AG04450 (cell line): Measurements from ENCODE around the gene PNMA8C. TPM values are rescaled to one million over a fixed set of nuclear protein-coding genes. Genes with fewer than 3 reads are reported as not detected.

Experiments used
- CTCF ChIA-PET: fragments of 300-600, 350-600 bp; formaldehyde crosslinking; extraction: SDS; loops from one replicate; lab custom pipeline; 2022; ENCODE audit warnings: antibody characterized with exemption, inconsistent platforms; lab: Charles Lee
- POLR2A ChIA-PET: fragments of 350-600 bp; formaldehyde crosslinking; extraction: SDS; loops from one replicate; lab custom pipeline; 2021; ENCODE audit warnings: antibody characterized with exemption, inconsistent platforms; lab: Yijun Ruan, JAX
- DNase-seq: peaks from one replicate; pipeline ENCODE4 v3.0.0-alpha.2; 2011; ENCODE audit warnings: low read depth, low spot score
- H3K27ac ChIP-seq: one replicate; pipeline ENCODE4 v1.5.1; 2012; ENCODE audit warnings: low read depth, low read length, control low read depth
- H3K27me3 ChIP-seq: one replicate; pipeline ENCODE4 v1.6.0; 2012; ENCODE audit warnings: low read length; ENCODE audit not compliant: control insufficient read depth, insufficient read depth
- H3K4me3 ChIP-seq: 2 replicates; pipeline ENCODE4 v1.5.1; 2011; ENCODE audit warnings: mild to moderate bottlenecking, low read depth, low read length, control low read depth
- H3K9me3 ChIP-seq: 2 replicates; pipeline ENCODE4 v1.5.1; 2012; ENCODE audit warnings: low read length; ENCODE audit not compliant: control insufficient read depth, insufficient read depth
- polyA plus RNA-seq: library from polyadenylated mRNA; depleted of rRNA; stranded (reverse); fragments of >200 nt; gene quantifications from 2 replicates; pipeline ENCODE4 v1.2.3, GENCODE V29; 2011
- TF ChIP-seq, protein P1 (sequence below): IDR thresholded peaks from 2 replicates; pipeline ENCODE4 v1.5.1; 2011; ENCODE audit warnings: low read depth, low read length, control low read depth, inconsistent platforms

Gene PNMA8C
- polyA plus RNA-seq, 1 experiment = 0.21 TPM

GRCh38 chr19:46466536-46467196, 37.9 kb upstream of the PNMA8C start:
- DNase-seq = peak; percentile 80
- ChIA-PET POLR2A (interaction anchor here (0.6 to 1.0 kb wide), 3 partner anchors 14 to 64 kb away, joined by 3 to 10 read pairs (median 8); partner anchors contain the start of gene CCDC8), CTCF (no interaction called here)

GRCh38 chr19:46463516-46463915, 34.8 kb upstream of the PNMA8C start:
- Histone ChIP-seq H3K4me3 (no peak overlapping the region), H3K27ac (no peak overlapping the region), H3K9me3 (no peaks in the 10 kb centered on the region), H3K27me3 (no peaks in the 10 kb centered on the region)
- no peak for DNase-seq
- CTCF ChIA-PET = no interaction called here
- TF ChIP-seq, protein P1, sequence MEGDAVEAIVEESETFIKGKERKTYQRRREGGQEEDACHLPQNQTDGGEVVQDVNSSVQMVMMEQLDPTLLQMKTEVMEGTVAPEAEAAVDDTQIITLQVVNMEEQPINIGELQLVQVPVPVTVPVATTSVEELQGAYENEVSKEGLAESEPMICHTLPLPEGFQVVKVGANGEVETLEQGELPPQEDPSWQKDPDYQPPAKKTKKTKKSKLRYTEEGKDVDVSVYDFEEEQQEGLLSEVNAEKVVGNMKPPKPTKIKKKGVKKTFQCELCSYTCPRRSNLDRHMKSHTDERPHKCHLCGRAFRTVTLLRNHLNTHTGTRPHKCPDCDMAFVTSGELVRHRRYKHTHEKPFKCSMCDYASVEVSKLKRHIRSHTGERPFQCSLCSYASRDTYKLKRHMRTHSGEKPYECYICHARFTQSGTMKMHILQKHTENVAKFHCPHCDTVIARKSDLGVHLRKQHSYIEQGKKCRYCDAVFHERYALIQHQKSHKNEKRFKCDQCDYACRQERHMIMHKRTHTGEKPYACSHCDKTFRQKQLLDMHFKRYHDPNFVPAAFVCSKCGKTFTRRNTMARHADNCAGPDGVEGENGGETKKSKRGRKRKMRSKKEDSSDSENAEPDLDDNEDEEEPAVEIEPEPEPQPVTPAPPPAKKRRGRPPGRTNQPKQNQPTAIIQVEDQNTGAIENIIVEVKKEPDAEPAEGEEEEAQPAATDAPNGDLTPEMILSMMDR = no peak
- POLR2A ChIA-PET = interaction anchor here (0.7 kb wide), 1 partner anchor 59 kb away, joined by 9 read pairs; no protein-coding TSS in a partner anchor

More at GRCh38 chr19:46466536-46467196, 37.9 kb upstream of the PNMA8C start:
- Histone ChIP-seq H3K9me3 (peaks cover 3% of the 10 kb centered on the region; the same call in 1 of the 2 replicates), H3K27me3 (no peaks in the 10 kb centered on the region), H3K27ac (peak overlapping the region; percentile 33), H3K4me3 (no peak overlapping the region)
- TF ChIP-seq, protein P1 = no peak

GRCh38 chr19:46461537-46461936, 32.8 kb upstream of the PNMA8C start:
- H3K9me3 ChIP-seq = no peaks in the 10 kb centered on the region
- POLR2A ChIA-PET = no interaction called here
- TF ChIP-seq, protein P1 = no peak
- no peak overlapping the region for H3K4me3 ChIP-seq
- no peaks in the 10 kb centered on the region for H3K27me3 ChIP-seq
- CTCF ChIA-PET = no interaction called here
- no peak overlapping the region for H3K27ac ChIP-seq
- no peak for DNase-seq

DNA sequence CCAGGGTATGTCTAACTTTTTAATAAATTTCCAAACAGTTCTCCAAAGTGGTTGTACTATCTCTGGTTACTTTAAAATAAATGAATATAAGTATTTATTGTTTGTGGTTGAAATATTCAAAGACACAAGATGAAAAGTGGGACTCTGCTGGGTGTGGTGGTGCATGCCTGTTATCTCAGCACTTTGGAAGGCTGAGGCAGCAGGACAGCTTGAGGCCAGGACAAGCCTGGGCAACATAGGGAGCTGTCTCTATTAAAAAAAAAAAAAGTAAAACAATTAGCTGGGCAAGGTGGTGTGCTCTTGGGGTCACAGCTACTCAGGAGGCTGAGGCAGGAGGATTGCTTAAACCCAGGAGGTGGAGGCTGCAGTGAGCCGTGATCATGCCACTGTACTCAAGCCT, 32.2 kb upstream of the PNMA8C start:
- TF ChIP-seq, protein P1 = no peak
- Histone ChIP-seq H3K27ac (no peak overlapping the region), H3K27me3 (no peaks in the 10 kb centered on the region), H3K4me3 (no peak overlapping the region), H3K9me3 (no peaks in the 10 kb centered on the region)
- no peak for DNase-seq
- CTCF ChIA-PET = no interaction called here
- POLR2A ChIA-PET = no interaction called here

DNA sequence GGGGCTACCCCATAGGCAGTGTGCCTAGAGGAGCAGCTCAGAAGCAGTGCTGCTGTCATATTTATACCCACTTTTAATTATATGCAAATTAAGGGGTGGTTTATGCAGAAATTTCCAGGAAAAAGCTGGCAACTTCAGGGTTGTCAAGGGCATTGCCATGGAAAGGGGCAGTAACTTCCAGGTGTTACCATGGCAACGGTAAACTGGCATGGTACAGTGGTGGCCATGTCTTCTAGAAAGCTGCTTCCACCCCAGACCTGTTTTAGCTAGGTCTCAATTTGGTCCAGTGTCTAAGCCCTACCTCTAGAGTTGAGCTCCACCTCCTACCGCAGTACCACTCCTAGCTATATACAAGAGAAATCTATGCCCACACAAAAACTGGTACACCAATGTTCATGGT, 31.3 kb upstream of the PNMA8C start:
- no peaks in the 10 kb centered on the region for H3K27me3 ChIP-seq
- H3K9me3 ChIP-seq = no peaks in the 10 kb centered on the region
- no peak overlapping the region for H3K4me3 ChIP-seq
- no peak overlapping the region for H3K27ac ChIP-seq
- TF ChIP-seq, protein P1 = no peak
- POLR2A ChIA-PET = no interaction called here
- CTCF ChIA-PET = no interaction called here
- no peak for DNase-seq
